HG02884 (cell line): Measurements from ENCODE around the gene BRMS1.
"Not testable (repeated sequence)": the region's sequence is repeated elsewhere in the genome, so short reads cannot be mapped to it uniquely, and the experiment has no call there.

Experiments
- ATAC-seq: cut with Tn5 transposase; IDR thresholded peaks from one replicate; pipeline ENCODE4 v1.9.1; 2021; ENCODE audit warnings: mild to moderate bottlenecking, moderate library complexity; ENCODE audit not compliant: unreplicated experiment

The BRMS1 gene

DNA sequence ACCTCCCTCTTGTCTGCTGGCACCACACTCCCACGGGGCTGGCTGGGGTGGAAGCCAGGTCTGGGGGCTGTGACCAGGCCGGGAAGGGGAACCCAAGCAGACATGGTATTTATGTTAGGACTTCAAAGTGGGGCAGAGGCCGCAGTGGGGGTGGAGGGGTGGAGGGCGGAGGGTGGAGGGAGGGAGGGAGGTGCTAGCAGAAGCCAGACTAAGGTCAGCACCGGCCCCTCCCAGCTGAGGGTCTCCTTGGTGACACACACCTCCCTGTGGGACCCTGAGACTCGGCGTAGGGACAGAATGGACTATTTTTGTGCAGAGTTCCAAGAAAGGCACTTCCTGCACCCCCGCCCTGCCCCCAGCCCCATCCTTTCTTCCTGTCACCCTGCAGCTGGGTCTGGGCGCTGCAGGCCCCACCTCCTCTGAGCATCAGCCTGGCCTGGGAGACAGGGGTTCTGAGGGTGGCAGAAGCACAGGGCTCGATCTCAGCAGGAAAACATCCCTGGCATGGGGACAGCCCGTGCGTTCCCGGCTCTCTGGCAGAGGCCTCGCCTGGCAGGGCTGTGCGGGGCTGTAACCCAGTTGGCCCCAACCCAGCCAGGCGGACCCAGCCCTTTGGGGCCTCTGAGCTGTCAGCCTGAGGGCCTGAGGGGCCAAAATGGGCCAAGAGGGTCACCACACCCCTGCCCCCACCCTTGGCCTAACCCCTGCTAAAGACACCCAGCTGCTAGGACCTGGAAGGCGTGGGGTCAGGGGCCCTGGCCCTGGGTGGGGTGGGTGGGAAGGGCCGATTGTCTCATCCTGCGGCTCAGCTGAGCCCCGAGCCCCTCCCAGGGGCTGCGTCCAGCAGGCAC is 18.4 kb downstream of the BRMS1 start:
- no peak for ATAC-seq

DNA sequence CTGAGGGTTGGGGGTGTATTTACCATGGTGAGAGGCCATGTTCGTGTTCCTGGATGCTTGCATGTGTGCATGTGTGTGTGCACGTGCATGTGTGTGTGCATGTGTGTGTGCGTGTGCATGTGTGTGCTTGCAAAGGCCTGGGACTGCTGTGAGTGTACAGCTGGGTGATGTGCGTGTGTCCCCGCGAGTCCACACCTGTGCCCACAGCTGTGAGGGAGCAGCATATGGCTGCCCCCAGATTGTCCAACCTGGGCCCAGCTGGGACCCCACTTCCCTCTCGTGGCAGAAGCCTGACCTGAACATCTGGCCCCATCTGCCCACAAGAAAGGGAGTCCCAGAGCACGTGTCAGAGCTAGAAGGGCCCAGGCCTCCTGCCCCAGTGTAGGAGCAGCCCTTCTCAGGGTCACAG is 19.6 kb downstream of the BRMS1 start:
- no peak for ATAC-seq

DNA sequence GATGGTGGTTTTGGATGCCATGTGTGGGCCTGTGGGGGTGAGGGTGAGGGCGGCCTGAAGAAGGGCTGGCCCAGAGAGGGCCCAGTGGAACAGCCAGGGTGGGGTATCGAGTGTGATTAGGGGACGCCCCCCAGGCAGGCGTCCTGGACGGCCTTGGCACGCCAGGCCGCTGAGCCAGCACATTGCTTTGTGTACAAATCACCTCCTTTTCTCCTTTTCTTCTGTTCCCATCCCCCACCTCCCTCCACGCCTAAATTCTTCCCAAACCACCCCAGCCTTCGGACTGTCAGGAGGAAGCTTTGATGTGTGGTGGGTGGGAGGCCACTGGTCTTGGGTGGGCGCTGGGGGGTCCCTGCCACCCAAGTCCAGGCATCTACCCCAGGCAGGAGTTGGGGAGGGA is 20.2 kb downstream of the BRMS1 start:
- ATAC-seq = no peak

DNA sequence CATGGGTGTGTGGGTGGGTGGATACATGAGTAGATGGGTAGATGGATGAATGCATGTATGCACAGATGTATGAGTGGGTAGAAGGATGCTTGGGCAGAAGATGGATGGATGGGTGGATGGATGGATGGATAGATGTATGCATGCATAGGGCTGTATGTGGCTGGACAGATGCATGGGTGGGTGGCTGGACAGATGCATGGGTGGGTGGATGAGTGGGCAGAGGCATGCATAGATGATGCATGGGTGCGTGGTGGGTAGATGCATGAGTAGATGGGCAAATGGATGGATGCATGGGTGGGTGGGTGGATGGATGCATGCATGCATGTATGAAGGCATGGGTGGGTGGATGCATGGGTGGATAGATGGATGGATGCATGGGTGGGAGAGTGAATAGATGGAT is 21.2 kb downstream of the BRMS1 start:
- no peak for ATAC-seq

DNA sequence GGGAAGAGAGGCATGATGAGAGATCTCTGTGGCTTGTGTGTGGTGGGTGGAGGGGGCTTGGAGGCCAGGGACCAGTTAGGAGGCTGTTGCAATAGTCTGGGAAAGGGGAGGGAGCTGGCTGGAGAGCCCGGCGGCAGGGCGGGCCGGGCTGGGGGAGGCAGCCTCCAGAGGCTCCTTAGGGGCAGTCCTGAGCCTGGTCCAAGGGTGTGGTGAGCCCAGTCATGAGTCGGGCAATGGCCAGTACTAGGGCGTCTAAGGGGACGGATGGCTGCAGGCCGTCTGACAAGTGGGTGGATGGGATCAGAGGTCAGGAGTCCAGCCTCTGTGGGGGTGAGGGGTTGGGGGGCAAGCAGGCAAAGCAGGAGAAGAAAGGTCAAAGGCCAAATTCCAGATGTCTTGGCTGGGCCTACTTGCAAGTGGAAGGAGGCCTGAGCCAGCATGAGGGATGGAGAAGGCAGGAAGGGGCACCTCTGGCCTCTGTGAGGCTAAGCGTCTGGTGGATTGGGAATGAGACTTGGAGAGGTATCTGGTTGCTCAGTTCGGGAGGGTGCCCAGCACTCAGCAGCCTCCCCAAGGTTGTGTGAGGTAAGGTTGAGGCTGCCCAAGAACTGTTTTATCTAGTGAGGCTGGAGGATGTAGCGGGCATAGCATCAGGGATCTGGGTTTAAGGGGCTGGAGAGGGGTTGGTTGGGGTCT is 22.0 kb downstream of the BRMS1 start:
- ATAC-seq = no peak

DNA sequence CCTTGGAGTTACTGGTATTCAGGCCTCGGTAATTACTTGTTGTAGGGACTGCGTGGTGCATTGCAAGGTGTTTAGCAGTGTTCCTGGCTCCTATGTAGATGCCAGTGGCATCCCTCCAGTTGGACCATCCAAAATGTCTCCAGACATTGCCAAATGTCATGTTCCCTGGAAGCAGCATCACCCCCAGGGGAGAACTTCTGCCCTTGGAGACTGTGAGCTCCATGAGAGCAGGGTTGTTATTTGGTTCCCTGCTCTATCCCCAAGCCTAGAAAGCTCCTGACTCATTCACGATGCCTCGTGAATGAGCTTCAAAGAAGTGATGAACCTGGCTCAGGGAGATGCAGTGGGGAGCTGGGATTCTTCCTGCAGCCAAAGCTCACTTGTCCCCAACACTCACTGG is 23.3 kb downstream of the BRMS1 start:
- no peak for ATAC-seq

DNA sequence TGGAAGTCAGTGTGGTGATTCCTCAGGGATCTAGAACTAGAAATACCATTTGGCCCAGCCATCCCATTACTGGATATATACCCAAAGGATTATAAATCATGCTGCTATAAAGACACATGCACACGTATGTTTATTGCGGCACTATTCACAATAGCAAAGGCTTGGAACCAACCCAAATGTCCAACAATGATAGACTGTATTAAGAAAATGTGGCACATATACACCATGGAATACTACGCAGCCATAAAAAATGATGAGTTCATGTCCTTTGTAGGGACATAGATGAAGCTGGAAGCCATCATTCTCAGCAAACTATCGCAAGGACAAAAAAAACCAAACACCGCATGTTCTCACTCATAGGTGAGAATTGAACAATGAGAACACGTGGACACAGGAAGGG is 24.2 kb downstream of the BRMS1 start:
- not testable (repeated sequence) for ATAC-seq

DNA sequence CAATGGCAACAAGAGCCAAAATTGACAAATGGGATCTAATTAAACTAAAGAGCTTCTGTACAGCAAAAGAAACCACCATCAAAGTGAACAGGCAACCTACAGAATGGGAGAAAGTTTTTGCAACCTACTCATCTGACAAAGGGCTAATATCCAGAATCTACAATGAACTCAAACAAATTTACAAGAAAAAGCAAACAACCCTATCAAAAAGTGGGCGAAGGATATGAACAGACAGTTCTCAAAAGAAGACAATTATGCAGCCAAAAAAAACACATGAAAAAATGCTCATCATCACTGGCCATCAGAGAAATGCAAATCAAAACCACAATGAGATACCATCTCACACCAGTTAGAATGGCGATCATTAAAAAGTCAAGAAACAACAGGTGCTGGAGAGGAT is 24.6 kb downstream of the BRMS1 start:
- not testable (repeated sequence) for ATAC-seq

DNA sequence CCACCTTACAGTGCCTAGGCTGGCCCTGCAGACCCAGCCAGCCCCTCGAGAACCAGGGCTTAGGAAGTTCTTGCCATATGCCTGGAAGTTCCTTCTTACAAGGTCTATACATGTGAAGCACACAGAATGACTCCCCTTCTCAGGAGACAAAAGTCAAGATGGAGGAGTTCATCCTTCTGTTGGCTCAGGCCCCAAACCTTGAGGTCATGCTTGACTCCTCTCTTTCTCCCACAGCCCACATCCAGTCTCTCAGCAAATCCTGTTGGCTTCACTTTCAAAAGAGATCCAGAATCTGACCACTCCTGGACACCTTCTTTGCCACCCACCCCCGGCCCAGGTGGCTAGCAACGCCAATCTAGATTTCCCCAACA is 26.3 kb downstream of the BRMS1 start:
- ATAC-seq = no peak

DNA sequence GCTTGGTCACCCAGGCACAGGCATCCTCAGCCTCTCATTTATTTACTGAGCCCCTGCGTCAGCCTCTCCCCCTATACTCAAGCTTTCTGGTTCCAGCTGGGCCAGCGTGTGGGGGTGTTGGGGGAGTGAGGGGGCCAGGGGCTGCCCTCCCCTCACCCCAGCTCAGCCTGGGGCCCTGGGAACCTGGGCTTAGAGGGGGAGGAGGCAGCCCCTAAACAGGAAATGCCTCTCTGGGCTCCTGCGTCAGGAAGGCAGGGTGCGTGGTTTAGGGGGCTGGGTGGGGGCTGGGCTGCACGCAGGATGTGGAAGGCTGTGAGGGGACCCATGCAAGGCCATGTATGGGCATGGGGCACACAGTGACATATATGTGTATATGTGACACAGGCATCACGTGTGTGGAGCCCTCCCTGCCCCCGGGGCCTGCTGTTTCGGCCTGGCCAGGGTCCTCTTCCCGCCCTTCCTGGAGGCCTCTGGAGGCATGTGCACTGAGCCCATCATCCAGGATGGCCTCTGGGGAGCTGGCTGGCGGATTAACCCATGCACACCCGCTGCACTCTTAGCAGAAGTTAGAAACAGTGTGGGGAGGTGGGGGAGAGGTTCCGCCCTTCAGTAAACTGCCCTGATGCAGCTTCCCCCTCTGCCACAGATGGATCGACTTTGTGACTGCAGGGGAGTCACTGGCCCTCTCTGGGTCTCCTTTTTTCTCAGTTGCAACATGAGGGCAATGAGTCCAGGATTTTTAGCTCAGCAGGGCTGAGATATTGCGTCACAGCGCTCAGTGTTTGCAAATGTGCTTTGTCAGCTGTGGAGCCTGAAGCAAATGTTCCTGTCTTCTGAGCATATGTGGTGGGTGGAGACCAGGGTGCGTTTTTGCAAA is 26.9 kb downstream of the BRMS1 start:
- no peak for ATAC-seq

DNA sequence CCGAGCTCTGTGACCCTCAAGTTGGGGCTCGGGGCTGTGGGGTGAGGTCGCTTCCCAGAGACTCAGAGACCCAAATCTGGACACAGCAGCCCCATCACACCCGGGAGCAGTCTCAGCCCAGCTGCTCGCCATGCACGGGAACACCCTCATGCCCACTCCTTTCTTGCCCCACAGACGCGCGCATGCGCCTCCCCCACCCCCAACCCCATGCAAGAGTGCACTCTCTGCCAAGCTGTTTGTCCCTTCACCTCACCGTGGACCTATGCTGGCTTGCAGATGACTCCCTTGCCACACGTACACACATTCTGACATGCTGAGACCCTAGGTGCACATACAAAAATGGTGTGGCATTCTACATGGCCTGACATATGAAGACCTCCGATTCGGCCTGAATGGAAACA is 27.6 kb downstream of the BRMS1 start:
- no peak for ATAC-seq

DNA sequence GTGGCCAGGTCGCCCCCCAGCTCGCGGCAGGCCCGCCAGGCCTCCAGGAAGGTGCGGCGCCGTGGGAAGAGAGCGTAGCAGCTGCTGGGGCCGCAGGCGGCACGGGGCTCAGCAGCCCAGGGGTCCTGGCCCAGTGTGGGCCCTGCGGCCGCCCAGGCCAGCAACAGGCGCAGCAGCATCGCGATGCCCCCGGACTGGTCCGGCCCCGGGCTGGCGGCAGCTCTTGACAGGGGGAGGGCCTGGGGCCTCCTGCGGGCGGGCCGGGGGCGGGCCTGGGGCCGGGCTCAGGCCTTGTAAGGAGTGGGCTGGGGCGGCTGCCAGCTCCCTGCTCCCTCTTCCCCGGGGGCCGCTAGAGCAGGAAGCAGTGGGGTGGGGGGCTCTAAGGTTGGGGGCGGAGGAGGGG is 28.1 kb downstream of the BRMS1 start, which contains the start of gene CD248:
Gene CD248, minus strand, starts transcription at position 196 of the 403 bp plus-strand sequence. Its CDS starts 17 bp downstream, at position 179.
- no peak for ATAC-seq

DNA sequence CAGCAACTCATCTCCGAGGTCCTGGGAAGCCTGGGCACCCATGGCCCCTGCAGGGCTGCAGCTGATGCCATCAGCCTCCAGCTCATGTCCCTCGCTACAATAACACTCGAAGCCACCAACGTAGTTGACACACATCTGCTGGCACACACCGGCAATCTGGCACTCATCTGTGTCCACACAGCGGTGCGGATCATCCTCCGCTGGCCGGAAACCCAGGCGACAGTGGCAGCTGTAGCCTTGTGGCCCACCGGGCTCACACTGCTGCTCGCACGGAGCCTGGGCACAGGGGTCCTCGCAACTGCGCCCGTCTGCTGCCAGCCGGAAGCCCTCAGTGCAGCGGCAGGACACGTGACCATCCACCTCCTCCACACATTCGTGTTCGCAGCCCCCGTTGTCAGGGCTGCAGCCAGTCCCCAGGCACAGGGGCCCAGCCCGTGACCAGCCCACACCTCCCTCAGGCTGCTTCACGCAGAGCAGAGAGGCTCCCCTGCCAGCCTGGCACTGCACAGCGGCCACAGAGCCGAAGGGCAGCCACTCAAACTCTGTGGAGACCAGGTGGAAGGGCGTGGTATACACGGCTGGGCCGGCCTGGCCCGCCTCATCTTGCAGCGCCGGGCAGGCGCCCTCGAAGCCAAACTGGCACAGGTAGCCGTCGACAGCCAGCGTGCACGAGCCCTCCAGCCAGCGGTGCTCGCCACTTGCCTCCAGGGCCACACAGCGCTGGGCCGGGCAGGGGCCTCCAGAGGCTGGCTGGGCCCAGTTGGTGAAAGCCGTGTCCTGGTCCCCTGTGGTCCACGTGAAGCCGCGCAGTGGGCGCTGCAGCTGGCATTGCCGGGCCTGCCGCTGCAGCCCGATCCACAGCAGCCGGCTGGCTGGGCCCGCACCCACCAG is 28.7 kb downstream of the BRMS1 start:
- ATAC-seq = no peak

DNA sequence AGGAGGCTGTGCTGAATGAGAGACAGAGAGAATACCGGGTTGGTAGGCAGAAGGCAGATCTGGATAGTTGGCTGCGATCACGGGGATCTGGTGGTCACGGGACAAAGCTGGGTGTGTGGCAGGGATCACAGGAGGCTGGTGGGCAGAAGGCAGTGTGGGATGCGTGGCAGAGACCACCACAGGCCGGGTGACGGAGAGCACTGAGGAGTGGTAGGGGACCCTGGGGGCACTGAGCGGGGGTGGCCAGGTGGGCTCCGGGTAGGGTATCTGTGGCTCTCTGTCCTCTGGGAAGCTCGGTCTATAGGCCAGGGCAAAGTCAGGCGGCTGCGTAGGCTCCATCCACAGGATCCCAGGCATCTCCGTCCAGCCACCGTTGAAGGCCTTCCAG is 29.4 kb downstream of the BRMS1 start:
- no peak for ATAC-seq

DNA sequence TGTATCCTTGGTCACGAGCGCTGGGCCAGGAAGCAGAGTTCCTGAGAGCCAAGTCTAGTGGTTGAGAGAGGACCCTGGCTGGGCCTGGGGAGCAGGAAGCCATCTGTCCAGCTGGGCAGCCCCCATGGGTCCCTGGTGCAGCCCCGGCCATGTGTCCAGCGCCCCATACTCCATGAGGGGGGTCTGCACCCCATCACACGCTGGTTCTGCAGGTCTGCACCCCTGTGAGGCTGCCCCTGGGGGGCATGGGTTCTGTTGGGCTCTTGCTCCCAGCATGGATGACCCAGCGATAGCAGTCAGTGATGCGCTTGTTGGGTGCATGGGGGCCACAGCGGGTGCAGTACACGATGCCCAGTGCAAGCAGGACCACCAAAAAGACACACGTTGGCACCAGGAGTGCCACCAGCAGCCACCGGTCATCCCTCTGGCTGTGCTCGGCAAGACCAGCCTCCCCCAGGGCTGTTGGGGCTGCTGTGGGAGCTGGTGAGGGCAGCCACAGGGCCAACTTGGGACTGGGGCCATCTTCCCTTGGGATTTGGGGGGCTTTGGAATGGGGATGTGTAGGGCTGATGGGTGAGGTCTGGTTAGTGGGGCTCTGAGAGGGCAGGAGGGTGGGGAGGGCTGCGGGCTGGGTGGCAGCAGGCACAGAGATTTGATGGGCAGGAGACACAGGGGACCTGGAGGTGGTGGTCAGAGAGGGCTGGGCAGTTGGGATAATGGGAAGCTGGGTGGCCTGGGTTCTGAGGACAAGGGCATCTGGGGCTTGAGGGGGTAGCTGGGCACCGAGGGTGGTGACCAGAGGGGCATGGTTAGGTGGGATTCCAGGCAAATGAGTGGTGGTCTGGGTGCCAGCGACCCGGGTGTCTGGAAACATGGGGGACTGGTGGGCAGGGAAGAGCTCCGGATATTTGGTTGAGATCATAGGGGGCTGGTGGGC is 30.1 kb downstream of the BRMS1 start:
- no peak for ATAC-seq

DNA sequence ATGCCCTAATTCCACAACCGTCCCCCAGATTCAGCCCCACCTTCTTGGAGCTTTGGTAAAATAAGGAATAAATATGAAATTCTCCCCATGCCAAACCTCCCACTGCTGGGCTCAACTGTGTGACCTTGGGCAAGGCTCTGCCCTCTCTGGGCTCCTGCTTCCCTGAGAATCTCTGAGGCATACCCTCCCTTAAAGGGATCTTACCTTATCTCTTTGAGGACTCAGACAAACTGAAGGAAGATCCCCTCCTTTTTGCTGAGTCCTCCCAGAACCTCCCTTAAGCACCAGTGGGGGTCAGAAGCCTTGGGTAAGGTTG is 30.8 kb downstream of the BRMS1 start:
- no peak for ATAC-seq

DNA sequence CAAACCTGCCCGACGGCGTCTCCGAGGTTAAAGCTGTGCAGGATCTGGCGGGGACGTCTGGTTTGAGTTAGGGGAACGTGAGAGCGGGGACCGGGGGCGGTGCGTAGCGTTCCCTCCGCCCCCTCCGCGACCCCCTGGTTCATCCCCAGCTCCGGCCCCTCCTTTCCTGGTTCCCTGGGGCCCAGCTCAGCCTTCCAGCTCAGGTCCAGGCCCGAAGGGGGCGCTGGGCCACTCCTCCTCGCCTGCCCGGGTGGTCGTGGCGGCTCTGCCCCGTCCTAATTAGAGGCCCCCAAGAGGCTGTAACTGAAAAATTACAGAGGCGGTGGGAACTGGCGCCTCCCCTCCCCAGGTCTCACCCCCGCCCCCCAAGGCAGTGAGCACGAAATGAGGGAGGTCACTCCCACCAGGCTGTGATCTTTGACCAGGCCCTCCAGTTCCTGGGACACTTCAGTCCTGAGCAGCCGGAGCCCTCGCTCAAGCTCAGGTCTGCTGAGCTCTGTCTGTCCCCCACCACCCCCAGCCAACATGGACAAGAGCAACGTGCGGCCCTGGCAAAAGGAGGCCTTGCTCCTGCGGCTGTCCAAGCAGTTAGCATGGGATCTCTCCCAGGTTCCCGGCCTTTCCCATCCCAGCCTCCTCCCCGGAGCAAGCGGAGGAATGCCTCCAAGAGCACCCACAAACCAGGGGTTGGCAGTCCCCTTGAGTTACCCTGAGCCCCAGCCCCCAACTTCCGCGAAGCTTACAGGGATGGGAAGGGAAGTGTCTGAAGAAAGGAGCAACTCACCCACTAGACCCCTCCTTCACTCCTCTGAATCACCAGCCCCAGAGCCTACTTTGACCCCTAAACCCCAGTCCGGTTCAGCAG is 31.4 kb downstream of the BRMS1 start:
- no peak for ATAC-seq

DNA sequence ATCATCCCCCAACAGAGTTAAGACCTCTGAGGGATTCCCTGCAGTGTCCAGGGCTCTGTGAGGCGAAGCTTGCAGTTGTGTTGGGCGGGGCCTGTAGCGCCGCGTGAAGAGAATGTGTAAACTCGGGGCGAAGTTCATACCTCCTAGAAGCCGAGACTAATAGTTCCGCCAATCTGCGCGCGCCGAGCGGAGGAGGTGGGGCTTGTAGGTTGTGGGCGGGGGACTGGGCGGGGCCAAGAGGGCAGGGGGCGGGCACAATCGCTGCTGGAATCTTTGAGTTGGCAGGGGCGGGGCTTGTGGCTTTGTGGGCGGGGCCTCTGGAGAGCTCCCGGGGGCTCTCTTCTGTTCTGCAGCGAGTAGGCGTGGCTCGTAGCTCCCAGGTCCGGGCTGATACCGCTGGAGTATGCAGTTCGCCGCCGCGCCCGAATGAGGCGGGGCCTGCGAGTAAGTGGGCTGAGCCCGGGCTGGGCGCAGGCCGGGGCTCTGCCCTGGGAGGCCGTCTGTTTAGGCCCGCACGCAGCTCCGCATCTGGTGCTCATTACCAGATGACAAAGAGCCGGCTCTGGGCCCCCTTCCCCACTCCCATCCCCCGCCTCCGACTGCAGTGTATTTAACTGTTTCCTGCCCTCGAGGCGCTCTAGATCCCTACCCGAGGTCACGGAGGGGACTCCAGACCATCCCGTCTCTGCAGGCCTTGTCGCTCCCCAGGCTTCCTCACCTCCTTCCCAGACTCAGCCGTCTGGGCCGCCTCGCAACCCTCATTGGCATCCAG is 32.2 kb downstream of the BRMS1 start:
- ATAC-seq = peak; percentile 70
